ENCODE results near the gene PARD3. TPM values are rescaled to one million over a fixed set of nuclear protein-coding genes. Genes with fewer than 3 reads are reported as not detected.

PARD3 gene
- total RNA-seq, 1 donor from 2014 or later, result 26.0 TPM

DNA sequence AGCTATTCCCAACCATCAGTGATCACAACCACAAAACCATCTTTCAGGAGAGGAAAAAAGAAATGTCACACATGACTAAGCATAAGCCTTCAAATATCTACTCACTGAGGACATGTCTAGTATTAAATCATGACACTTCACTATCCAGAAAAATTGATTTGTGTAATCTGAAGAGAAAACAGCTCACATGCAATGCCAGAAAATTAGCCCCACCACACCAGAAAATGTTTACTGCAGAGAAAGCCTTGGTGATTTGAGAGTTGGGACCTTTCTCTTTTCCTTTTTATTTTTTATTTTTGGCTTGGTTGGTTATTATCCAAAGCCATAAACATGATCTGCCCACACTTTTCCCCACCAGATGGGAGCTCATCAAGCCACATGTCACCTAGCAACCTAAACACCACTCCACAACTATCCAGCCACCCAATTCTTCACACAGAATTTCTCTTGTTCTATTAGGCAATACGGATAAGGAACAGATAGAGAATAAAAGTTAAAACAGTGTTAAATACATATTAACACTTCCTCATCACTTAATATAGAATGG, 3.1 kb downstream of the PARD3 start:
- TF ChIP-seq, protein P1, sequence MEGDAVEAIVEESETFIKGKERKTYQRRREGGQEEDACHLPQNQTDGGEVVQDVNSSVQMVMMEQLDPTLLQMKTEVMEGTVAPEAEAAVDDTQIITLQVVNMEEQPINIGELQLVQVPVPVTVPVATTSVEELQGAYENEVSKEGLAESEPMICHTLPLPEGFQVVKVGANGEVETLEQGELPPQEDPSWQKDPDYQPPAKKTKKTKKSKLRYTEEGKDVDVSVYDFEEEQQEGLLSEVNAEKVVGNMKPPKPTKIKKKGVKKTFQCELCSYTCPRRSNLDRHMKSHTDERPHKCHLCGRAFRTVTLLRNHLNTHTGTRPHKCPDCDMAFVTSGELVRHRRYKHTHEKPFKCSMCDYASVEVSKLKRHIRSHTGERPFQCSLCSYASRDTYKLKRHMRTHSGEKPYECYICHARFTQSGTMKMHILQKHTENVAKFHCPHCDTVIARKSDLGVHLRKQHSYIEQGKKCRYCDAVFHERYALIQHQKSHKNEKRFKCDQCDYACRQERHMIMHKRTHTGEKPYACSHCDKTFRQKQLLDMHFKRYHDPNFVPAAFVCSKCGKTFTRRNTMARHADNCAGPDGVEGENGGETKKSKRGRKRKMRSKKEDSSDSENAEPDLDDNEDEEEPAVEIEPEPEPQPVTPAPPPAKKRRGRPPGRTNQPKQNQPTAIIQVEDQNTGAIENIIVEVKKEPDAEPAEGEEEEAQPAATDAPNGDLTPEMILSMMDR (IDR thresholded peaks at IDR 0.05), result no peak
- Mint-ChIP-seq H3K4me3 (ENCODE audit: unreplicated experiment) (no peak overlapping the region), H3K36me3 (ENCODE audit: low read depth) (no peaks in the 10 kb centered on the region), H3K27me3 (ENCODE audit: low read depth) (no peaks in the 10 kb centered on the region), H3K4me1 (ENCODE audit: low read depth) (peaks cover 60% of the 10 kb centered on the region), H3K27ac (ENCODE audit: unreplicated experiment) (no peak overlapping the region), H3K9me3 (ENCODE audit: low read depth) (no peaks in the 10 kb centered on the region)
- no peak for DNase-seq (ENCODE audit: low spot score)

DNA sequence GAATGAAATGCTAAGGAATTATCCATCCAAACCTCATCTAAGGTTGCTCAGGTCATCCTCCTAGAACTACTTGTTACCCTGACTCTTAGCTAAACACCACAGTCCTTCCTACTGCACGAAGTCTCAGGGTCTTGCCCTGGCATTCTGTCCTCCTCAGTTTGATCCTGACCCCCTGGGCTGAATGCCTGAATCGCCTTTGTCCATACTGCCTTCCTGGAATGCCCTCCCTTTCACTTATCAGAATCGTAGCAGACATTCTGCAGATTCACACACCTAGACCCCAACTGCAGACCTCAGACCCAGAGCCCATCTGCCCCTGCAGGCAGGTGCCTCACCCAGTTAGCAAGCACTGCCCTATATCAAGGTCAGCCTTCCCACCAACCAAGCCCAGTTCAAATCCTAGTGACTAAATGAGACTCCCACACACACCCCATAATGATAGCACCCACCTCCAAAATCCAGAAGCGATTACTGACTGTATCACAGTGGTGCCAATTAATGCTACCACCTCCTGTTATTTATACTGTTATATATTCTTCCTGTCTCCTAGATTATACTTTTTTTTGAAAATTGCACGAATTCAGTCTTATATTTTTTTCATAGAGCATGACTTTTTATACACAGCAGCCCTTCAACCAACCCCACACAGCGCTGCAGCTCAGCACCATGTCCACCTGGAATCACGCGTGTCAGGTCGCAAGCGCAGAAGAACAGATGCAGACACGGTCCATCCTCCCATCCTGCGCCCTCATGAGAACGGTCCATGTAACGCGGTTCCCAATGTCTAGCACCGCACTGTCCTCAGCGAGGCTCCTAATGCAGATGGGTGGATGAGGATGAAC, 3.7 kb downstream of the PARD3 start:
- TF ChIP-seq, protein P1 (IDR thresholded peaks at IDR 0.05), result no peak
- H3K27ac Mint-ChIP-seq (ENCODE audit: unreplicated experiment), result no peak overlapping the region
- DNase-seq (ENCODE audit: low spot score), result no peak
- no peaks in the 10 kb centered on the region for H3K36me3 Mint-ChIP-seq (ENCODE audit: low read depth)
- no peaks in the 10 kb centered on the region for H3K9me3 Mint-ChIP-seq (ENCODE audit: low read depth)
- H3K4me3 Mint-ChIP-seq (ENCODE audit: unreplicated experiment), result no peak overlapping the region
- peaks cover 55% of the 10 kb centered on the region for H3K4me1 Mint-ChIP-seq (ENCODE audit: low read depth)
- H3K27me3 Mint-ChIP-seq (ENCODE audit: low read depth), result no peaks in the 10 kb centered on the region

DNA sequence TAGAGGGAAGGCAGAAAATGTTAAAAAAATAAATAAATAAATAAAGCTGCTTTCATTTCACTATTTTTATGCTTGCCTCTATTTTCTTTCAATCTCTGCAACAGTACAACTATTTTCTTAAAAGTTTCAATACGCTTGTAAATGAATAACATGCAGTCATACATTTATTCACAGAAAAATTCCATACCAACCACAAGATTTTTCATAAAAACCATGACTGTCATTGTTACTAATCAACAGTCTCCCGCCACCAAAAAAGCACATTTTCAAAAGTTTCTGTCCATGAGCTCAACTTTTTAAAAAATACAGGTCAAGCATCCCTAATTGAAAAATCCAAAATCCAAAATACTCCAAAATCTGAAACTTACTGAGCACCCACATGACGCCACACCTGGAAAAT, 5.3 kb downstream of the PARD3 start:
- Mint-ChIP-seq H3K4me1 (ENCODE audit: low read depth) (peaks cover 49% of the 10 kb centered on the region), H3K4me3 (ENCODE audit: unreplicated experiment) (peak overlapping the region; percentile 68), H3K27me3 (ENCODE audit: low read depth) (no peaks in the 10 kb centered on the region), H3K27ac (ENCODE audit: unreplicated experiment) (peak overlapping the region; percentile 93), H3K36me3 (ENCODE audit: low read depth) (no peaks in the 10 kb centered on the region), H3K9me3 (ENCODE audit: low read depth) (no peaks in the 10 kb centered on the region)
- TF ChIP-seq, protein P1 (IDR thresholded peaks at IDR 0.05), result no peak
- no peak for DNase-seq (ENCODE audit: low spot score)

DNA sequence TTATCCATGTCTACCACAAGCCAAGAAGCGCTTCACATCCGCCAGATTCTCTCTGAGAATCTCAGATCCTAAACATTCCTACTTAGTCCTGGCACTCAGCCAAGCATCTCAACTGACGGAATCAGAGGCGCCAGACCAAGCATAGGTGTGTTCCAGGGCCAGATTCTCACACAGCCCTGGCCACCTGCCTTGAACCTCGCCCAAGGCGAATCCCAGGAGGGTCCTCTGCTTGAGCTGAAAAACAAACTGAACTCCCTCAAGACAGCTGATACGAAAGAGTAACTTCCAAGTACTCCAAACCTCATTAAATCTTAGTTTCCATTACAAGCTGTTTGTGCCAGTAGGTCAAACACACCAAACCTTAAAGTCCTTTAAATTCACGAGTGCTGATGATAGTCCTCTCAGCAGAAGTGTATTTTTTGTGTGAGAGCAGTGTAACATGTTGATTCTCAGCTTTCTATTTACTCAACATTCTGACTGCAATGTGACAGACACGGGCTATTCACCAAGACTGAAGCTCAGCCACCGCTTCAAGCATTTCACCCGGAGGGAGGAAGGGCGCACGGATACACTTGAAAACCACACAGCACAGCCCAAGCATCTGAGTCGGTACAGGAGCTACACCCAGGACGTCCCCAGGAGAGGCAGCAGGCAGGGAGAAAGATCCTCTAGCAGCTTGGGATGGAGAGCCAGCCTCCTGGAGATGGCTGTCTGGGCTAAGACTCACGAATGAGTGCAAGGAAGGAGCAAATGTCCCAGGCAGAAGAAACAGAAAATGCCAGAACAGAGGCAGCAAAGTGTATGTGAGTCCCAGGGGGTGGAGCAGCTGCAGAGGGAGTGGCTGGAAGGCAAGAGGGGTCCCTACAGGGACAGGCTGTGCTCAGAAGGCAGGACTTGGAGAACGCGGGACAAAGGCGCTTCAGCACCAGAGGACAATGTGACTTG, 6.0 kb downstream of the PARD3 start:
- TF ChIP-seq, protein P1 (IDR thresholded peaks at IDR 0.05), result no peak
- no peak for DNase-seq (ENCODE audit: low spot score)
- Mint-ChIP-seq H3K27me3 (ENCODE audit: low read depth) (no peaks in the 10 kb centered on the region), H3K36me3 (ENCODE audit: low read depth) (no peaks in the 10 kb centered on the region), H3K9me3 (ENCODE audit: low read depth) (no peaks in the 10 kb centered on the region), H3K4me3 (ENCODE audit: unreplicated experiment) (peak overlapping the region; percentile 68), H3K27ac (ENCODE audit: unreplicated experiment) (peak overlapping the region; percentile 92), H3K4me1 (ENCODE audit: low read depth) (peaks cover 49% of the 10 kb centered on the region)

DNA sequence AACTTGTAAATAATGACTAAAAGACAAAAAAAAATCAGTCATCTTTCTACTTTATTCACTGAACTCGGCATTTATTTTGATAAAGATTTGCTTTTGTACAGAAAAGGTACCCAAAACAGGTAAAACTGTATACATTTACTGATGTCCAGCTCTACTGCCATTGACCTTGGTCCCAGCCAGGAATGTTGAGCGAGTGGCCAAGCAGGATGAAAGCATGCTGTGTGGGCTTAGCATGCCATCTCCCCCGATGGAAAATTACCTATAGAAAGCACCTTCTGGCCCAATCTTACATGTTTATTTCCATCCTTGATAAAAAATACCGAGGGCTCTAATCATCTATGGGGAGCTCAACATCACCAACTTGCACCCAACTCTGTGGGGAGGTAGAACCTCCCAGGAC, 6.8 kb downstream of the PARD3 start:
- Mint-ChIP-seq H3K4me1 (ENCODE audit: low read depth) (peaks cover 43% of the 10 kb centered on the region), H3K27me3 (ENCODE audit: low read depth) (no peaks in the 10 kb centered on the region), H3K4me3 (ENCODE audit: unreplicated experiment) (no peak overlapping the region), H3K36me3 (ENCODE audit: low read depth) (no peaks in the 10 kb centered on the region), H3K27ac (ENCODE audit: unreplicated experiment) (peak overlapping the region; percentile 92), H3K9me3 (ENCODE audit: low read depth) (no peaks in the 10 kb centered on the region)
- TF ChIP-seq, protein P1 (IDR thresholded peaks at IDR 0.05), result no peak
- DNase-seq (ENCODE audit: low spot score), result no peak

Data from chondrocyte (in vitro differentiated cells).